GM12874 (cell line): ENCODE results near the gene DEXI.

Experiments used
- TF ChIP-seq, protein P1 (sequence below): IDR thresholded peaks from 2 replicates; pipeline ENCODE4 v1.5.1; 2011; ENCODE audit warnings: low read depth, mild to moderate bottlenecking, control low read depth, low read length, moderate library complexity; ENCODE audit not compliant: insufficient read depth

DEXI gene

DNA sequence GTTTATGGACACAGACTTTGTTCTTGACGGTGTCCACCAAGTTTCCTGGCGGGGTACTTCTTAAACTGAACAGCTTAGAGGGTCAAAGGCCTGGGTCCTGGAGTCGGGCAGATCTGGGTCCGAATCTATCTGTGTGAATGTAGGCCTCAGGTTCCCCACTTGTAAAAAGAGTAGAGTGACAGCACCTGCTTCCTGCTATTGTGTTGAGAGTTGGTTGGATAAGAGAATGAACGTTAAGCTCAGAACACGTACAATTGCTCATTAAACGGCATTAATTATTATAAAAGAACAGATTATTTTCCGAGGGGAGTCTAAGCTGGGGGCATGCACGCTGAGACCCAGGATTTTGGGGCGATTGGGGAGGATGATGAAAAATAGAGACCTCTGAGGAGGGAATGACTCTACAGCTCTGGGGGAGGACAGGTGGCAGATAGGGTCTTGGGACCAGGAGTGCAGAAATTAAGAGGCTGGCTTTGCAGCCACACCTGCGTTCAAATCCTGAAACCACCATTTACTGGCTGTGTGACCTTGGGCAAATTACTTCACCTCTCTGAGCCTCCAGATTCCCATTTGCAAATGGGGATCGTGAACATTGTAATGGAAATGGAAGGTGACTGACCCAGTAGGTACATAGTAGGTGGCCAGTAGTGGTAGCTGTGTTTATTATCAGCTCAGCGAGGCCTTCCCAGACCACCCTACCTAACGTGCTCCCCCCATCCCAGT is 3.0 kb upstream of the DEXI start:
- TF ChIP-seq, protein P1, sequence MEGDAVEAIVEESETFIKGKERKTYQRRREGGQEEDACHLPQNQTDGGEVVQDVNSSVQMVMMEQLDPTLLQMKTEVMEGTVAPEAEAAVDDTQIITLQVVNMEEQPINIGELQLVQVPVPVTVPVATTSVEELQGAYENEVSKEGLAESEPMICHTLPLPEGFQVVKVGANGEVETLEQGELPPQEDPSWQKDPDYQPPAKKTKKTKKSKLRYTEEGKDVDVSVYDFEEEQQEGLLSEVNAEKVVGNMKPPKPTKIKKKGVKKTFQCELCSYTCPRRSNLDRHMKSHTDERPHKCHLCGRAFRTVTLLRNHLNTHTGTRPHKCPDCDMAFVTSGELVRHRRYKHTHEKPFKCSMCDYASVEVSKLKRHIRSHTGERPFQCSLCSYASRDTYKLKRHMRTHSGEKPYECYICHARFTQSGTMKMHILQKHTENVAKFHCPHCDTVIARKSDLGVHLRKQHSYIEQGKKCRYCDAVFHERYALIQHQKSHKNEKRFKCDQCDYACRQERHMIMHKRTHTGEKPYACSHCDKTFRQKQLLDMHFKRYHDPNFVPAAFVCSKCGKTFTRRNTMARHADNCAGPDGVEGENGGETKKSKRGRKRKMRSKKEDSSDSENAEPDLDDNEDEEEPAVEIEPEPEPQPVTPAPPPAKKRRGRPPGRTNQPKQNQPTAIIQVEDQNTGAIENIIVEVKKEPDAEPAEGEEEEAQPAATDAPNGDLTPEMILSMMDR, result no peak

DNA sequence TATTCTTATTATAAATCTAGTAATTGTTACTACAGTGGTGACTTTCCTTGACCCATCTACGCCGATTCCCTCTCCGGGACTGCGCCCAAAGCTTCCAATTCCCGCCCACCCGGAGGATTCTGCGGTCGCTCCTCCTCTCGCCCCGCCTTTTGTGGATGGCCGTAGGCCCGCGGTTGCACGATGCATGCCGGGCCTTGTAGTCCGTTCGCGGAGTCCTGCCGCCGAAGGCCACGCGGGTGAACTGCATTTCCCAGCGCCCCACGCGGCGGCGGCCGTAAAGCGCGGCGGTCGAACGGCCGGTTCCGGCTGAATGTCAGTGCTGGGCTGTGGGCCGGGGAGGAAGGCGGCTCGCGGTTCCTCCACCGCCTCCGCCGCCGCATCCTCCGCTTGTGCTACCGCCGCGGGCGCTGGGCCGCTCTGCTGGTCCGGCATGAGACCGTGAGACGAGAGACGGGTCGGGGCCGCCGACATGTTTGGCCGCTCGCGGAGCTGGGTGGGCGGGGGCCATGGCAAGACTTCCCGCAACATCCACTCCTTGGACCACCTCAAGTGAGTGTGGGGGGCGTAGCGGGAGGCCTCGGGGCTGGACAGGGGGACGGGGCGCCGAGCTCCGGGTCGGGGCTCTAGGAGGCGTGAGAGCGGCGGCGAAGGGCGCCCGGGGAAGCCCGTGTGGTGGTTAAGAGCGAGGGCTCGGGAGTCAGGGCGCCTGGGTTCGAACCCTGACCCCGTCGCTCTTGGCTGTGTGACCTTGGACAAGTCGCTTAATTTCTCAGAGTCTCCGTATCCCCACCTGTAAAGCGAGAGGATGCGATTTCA is 2.2 kb upstream of the DEXI start, which contains the start of gene CLEC16A:
CLEC16A (plus strand) TSS at position 316 of the 816 bp plus-strand sequence; CDS start at position 470, 154 bp downstream.
- TF ChIP-seq, protein P1, result no peak

DNA sequence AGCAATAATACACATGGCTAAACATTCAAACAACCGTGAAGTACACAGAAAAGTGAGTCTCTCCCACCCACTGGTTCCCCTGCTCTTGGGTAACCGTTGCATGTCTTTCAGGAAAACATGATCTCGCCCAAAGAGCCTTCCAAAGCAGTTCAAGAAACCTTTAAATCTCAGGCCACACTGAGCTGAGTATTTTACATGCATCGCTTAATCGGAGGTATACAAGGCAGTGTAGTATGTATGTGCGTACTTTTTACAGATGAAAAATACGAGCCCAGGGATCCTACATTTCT is 741 bp upstream of the DEXI start:
- TF ChIP-seq, protein P1, result no peak

DNA sequence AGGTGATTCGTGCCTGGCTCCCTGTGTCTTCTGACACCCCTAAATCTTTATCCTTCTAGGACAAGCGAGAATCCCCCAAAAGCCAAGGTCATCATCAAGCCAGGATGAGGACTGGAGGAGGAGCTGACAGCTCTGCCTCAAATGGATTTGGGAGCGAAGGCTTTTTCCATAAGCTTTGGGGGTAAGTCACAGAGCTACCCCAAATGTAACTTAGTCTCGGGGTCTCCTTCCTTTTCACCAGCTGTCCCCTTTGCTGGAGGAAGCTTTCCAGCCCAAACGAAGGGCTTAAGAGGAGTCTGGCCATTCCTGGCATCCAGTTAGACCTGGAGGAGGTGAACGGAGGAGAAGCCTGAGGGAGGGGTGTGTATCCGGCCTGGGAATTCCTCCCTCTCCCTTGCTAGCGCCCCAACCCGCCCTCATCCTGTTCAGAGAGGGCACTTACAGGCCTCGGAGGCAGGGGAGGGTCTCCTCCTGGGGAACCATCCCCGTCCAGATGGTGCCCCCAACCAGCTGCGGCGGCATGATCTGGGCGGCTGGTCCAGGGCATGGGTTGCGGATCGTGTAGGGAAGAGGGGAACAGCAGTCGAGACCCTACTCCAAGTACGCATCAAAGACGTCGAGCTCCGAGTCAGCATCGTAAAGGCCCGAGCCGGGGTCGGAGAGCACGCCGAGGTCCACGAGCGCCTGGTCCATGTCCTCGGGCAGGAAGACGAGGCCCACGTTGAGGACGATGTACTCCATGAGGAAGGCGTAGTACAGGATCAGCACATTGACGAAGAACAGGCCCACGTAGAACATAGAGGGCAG is 938 bp downstream of the DEXI start:
- TF ChIP-seq, protein P1, result no peak

DNA sequence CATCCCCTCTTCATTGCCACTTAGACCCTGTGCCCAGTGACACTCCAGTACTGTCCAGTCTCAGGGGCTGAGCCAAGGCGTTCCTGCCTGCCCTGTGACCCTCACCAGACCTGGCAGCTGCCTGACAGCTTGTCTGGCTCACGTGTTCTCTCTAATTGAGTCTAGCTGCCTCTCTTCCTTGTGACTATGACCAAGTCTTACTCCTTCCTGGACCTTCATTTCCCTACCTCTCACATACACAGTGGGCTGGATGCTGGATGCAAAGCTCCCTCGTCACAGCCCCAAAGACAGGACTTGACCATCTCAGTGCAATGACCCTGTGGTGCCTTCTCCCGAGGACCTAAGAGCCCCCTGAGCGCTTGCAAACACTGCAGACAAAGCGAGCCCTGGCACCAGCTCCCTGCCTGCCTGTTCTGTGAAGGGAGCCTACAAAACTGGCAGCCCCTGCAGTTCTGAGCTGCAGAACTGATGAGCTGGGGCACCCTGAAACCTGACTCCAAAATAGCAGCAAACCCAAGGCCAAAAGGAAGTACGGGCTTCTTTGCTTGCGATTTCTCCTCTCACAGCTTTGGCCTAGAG is 1.7 kb downstream of the DEXI start:
- TF ChIP-seq, protein P1, result no peak

DNA sequence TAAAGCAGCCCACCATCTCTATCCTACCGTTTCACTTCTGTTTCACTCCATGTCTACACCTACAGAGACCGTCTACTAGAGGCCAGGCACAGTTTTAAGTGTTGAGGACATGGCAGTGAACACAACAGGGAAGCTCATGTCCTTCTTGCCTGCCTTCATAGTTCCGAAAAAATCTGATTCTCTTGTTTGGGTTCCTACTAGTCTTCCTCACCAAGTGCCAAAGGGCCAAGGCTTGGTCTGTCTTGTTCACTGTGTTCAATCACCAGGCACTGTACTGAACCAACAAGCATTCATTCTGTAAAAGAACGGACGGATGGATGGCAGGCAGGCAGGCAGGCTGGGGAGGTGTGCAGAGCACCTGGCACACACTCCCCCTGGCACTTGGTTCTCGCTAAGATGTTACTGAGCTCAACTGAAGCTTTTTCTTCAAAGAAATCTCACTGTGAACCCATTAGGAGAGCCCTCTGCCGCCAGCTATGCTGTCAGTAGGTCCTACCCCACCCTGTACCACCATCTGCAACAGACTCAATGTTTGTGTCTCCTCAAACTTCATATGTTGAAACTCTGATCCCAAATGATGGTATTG is 2.5 kb downstream of the DEXI start:
- TF ChIP-seq, protein P1, result no peak
